ENCODE results near the gene YEATS2. TPM values are rescaled to one million over a fixed set of nuclear protein-coding genes. Genes with fewer than 3 reads are reported as not detected.

Gene YEATS2
- total RNA-seq, 1 donor, result 30.3 TPM

- H3K4me3 ChIP-seq (ENCODE audit: low read depth, low read length), result no peak overlapping the region
- no peak for TF ChIP-seq CTCF (IDR thresholded peaks at IDR 0.05; ENCODE audit: insufficient read depth, low read length)
- no peak for DNase-seq (ENCODE audit: low read depth)
These were observed 92.2 kb downstream of the YEATS2 start for GRCh38 chr3:183789826-183790225.

GRCh38 chr3:183790700-183791099 is 93.1 kb downstream of the YEATS2 start:
- no peak for TF ChIP-seq CTCF (IDR thresholded peaks at IDR 0.05; ENCODE audit: insufficient read depth, low read length)

GRCh38 chr3:183792976-183793375 is 95.4 kb downstream of the YEATS2 start:
- DNase-seq (ENCODE audit: low read depth), result no peak
- no peak overlapping the region for H3K4me3 ChIP-seq (ENCODE audit: low read depth, low read length)
- no peak for TF ChIP-seq CTCF (IDR thresholded peaks at IDR 0.05; ENCODE audit: insufficient read depth, low read length)

More at GRCh38 chr3:183790700-183791099, 93.1 kb downstream of the YEATS2 start:
- DNase-seq (ENCODE audit: low read depth), result no peak
- no peak overlapping the region for H3K4me3 ChIP-seq (ENCODE audit: low read depth, low read length)

- no peak for DNase-seq (ENCODE audit: low read depth)
- H3K4me3 ChIP-seq (ENCODE audit: low read depth, low read length), result no peak overlapping the region
- TF ChIP-seq CTCF (IDR thresholded peaks at IDR 0.05; ENCODE audit: insufficient read depth, low read length), result no peak
These were observed 96.9 kb downstream of the YEATS2 start for GRCh38 chr3:183794452-183794851.

GRCh38 chr3:183796372-183796771 is 98.8 kb downstream of the YEATS2 start:
- DNase-seq (ENCODE audit: low read depth), result no peak
- no peak overlapping the region for H3K4me3 ChIP-seq (ENCODE audit: low read depth, low read length)
- no peak for TF ChIP-seq CTCF (IDR thresholded peaks at IDR 0.05; ENCODE audit: insufficient read depth, low read length)

GRCh38 chr3:183797996-183798395 is 100.4 kb downstream of the YEATS2 start:
- no peak for DNase-seq (ENCODE audit: low read depth)
- no peak overlapping the region for H3K4me3 ChIP-seq (ENCODE audit: low read depth, low read length)
- TF ChIP-seq CTCF (IDR thresholded peaks at IDR 0.05; ENCODE audit: insufficient read depth, low read length), result no peak

- DNase-seq (ENCODE audit: low read depth), result no peak
- no peak overlapping the region for H3K4me3 ChIP-seq (ENCODE audit: low read depth, low read length)
- no peak for TF ChIP-seq CTCF (IDR thresholded peaks at IDR 0.05; ENCODE audit: insufficient read depth, low read length)
These were observed 101.9 kb downstream of the YEATS2 start for GRCh38 chr3:183799461-183799860.

All from fibroblast of the aortic adventitia (primary cell).